ENCODE data around the gene CENPM. TPM values are rescaled to one million over a fixed set of nuclear protein-coding genes. Genes with fewer than 3 reads are reported as not detected.

The CENPM gene
- total RNA-seq, 4 donors from 2014 or later = 14.2 to 71.0 (median 17.8) TPM

GRCh38 chr22:41908411-41909309, 38.3 kb downstream of the CENPM start:
- Histone ChIP-seq H3K27ac (peak overlapping the region in 1 of 4 donors; percentile 67), H3K4me1 (peaks cover 0 to 34% (median 20%) of the 10 kb centered on the region in 4 donors), H3K36me3 (peaks cover 0 to 36% (median 0%) of the 10 kb centered on the region in 3 donors), H3K4me3 (no peak overlapping the region), H3K27me3 (peaks cover 0 to 41% of the 10 kb centered on the region in 2 donors), H3K9me3 (no peaks in the 10 kb centered on the region)
- DNase-seq = peak in 2 of 3 donors; percentile 52 to 73
- TF ChIP-seq POLR2A (IDR thresholded peaks at IDR 0.05) = no peak
- TF ChIP-seq CTCF (IDR thresholded peaks at IDR 0.05) = no peak

GRCh38 chr22:41907436-41908401, 39.2 kb downstream of the CENPM start:
- H3K9me3 ChIP-seq = no peaks in the 10 kb centered on the region
- no peak for DNase-seq
- peak overlapping the region in 1 of 4 donors; percentile 67 for H3K27ac ChIP-seq
- H3K4me1 ChIP-seq = peaks cover 0 to 34% (median 20%) of the 10 kb centered on the region in 4 donors
- no peak overlapping the region for H3K4me3 ChIP-seq
- peaks cover 0 to 32% of the 10 kb centered on the region in 2 donors for H3K27me3 ChIP-seq
- H3K36me3 ChIP-seq = peaks cover 0 to 46% (median 0%) of the 10 kb centered on the region in 3 donors
- TF ChIP-seq CTCF (IDR thresholded peaks at IDR 0.05) = no peak
- TF ChIP-seq POLR2A (IDR thresholded peaks at IDR 0.05) = no peak

- peaks cover 0 to 34% (median 20%) of the 10 kb centered on the region in 4 donors for H3K4me1 ChIP-seq
- peaks cover 0 to 55% (median 0%) of the 10 kb centered on the region in 3 donors for H3K36me3 ChIP-seq
- no peak overlapping the region for H3K4me3 ChIP-seq
- H3K27me3 ChIP-seq = peaks cover 0 to 23% of the 10 kb centered on the region in 2 donors
- H3K9me3 ChIP-seq = no peaks in the 10 kb centered on the region
- DNase-seq = no peak
- no peak overlapping the region for H3K27ac ChIP-seq
- TF ChIP-seq POLR2A (IDR thresholded peaks at IDR 0.05) (no peak), CTCF (IDR thresholded peaks at IDR 0.05) (no peak)
Observed at GRCh38 chr22:41906822-41907221, 40.1 kb downstream of the CENPM start.

- H3K4me1 ChIP-seq = peaks cover 0 to 26% (median 13%) of the 10 kb centered on the region in 4 donors
- no peaks in the 10 kb centered on the region for H3K9me3 ChIP-seq
- H3K27ac ChIP-seq = no peak overlapping the region
- H3K4me3 ChIP-seq = no peak overlapping the region
- peaks cover 0 to 12% of the 10 kb centered on the region in 2 donors for H3K27me3 ChIP-seq
- H3K36me3 ChIP-seq = peaks cover 0 to 65% (median 0%) of the 10 kb centered on the region in 3 donors
- TF ChIP-seq CTCF (IDR thresholded peaks at IDR 0.05) (no peak), POLR2A (IDR thresholded peaks at IDR 0.05) (no peak)
- no peak for DNase-seq
Observed at GRCh38 chr22:41905411-41906202, 41.3 kb downstream of the CENPM start.
